Brain microvascular endothelial cell (primary cell): ENCODE measurements around the gene GPR37.

ENCODE experiments used
- DNase-seq: peaks from one replicate; pipeline ENCODE4 v3.0.0-alpha.2; 2020
- H3K27ac ChIP-seq: fragments of 250-450 bp; sonication (Bioruptor Pico); 2 replicates; pipeline ENCODE4 v1.5.1; 2020; ENCODE audit warnings: mild to moderate bottlenecking, moderate library complexity
- H3K27me3 ChIP-seq: fragments of 250-450 bp; sonication (Bioruptor Pico); replicated peaks from 2 replicates; pipeline ENCODE4 v1.5.1; 2020; ENCODE audit warnings: mild to moderate bottlenecking
- H3K36me3 ChIP-seq: fragments of 250-450 bp; sonication (Bioruptor Pico); replicated peaks from 2 replicates; pipeline ENCODE4 v1.5.1; 2020; ENCODE audit warnings: mild to moderate bottlenecking
- H3K4me3 ChIP-seq: 2 replicates; pipeline ENCODE4 v1.5.1; 2011; ENCODE audit warnings: low read depth, mild to moderate bottlenecking, control low read depth, low read length, moderate library complexity
- CTCF ChIP-seq: IDR thresholded peaks from 2 replicates; pipeline ENCODE4 v1.5.1; 2011; ENCODE audit warnings: low read depth, mild to moderate bottlenecking, moderate library complexity, low read length, control low read depth, inconsistent platforms; ENCODE audit errors: missing control alignments
- in situ Hi-C: cut with HindIII; loops from 2 replicates; pipeline ENCODE4 v1.10.0; 2017; ENCODE audit warnings: low sequenced_read_pairs, low pct_ligation_motif_present

Gene GPR37

GRCh38 chr7:124779194-124779593 lies 13.6 kb upstream of the GPR37 start:
- in situ Hi-C loops = no loop called here
- Histone ChIP-seq H3K36me3 (no peaks in the 10 kb centered on the region), H3K27ac (no peak overlapping the region), H3K27me3 (no peaks in the 10 kb centered on the region), H3K4me3 (no peak overlapping the region)
- DNase-seq = no peak
- TF ChIP-seq CTCF = no peak

GRCh38 chr7:124777268-124777667 lies 11.7 kb upstream of the GPR37 start:
- Histone ChIP-seq H3K36me3 (no peaks in the 10 kb centered on the region), H3K27me3 (no peaks in the 10 kb centered on the region), H3K4me3 (no peak overlapping the region), H3K27ac (no peak overlapping the region)
- TF ChIP-seq CTCF = no peak
- in situ Hi-C loops = no loop called here
- no peak for DNase-seq

GRCh38 chr7:124776153-124776552 lies 10.6 kb upstream of the GPR37 start:
- TF ChIP-seq CTCF = no peak
- Histone ChIP-seq H3K27ac (no peak overlapping the region), H3K36me3 (no peaks in the 10 kb centered on the region)

GRCh38 chr7:124775422-124775821 lies 9.8 kb upstream of the GPR37 start:
- no peaks in the 10 kb centered on the region for H3K27me3 ChIP-seq
- in situ Hi-C loops = no loop called here
- H3K27ac ChIP-seq = no peak overlapping the region
- no peak overlapping the region for H3K4me3 ChIP-seq
- no peaks in the 10 kb centered on the region for H3K36me3 ChIP-seq
- no peak for DNase-seq
- TF ChIP-seq CTCF = no peak

More at GRCh38 chr7:124776153-124776552, 10.6 kb upstream of the GPR37 start:
- H3K27me3 ChIP-seq = no peaks in the 10 kb centered on the region
- DNase-seq = no peak
- no peak overlapping the region for H3K4me3 ChIP-seq
- in situ Hi-C loops = no loop called here

GRCh38 chr7:124773938-124774337 lies 8.3 kb upstream of the GPR37 start:
- Histone ChIP-seq H3K36me3 (no peaks in the 10 kb centered on the region), H3K4me3 (no peak overlapping the region), H3K27me3 (no peaks in the 10 kb centered on the region), H3K27ac (no peak overlapping the region)
- in situ Hi-C loops = no loop called here
- no peak for DNase-seq
- TF ChIP-seq CTCF = no peak

- Histone ChIP-seq H3K27me3 (no peaks in the 10 kb centered on the region), H3K27ac (no peak overlapping the region), H3K4me3 (no peak overlapping the region), H3K36me3 (no peaks in the 10 kb centered on the region)
- TF ChIP-seq CTCF = no peak
- DNase-seq = no peak
- in situ Hi-C loops = no loop called here
Observed at GRCh38 chr7:124773339-124773738, 7.7 kb upstream of the GPR37 start.
